ENCODE data around the gene FBXL13.
"Not testable (repeated sequence)": the region's sequence is repeated elsewhere in the genome, so short reads cannot be mapped to it uniquely, and the experiment has no call there.

FBXL13 gene

GRCh38 chr7:102842284-102842683, 232.3 kb downstream of the FBXL13 start:
- no peak for DNase-seq

DNA sequence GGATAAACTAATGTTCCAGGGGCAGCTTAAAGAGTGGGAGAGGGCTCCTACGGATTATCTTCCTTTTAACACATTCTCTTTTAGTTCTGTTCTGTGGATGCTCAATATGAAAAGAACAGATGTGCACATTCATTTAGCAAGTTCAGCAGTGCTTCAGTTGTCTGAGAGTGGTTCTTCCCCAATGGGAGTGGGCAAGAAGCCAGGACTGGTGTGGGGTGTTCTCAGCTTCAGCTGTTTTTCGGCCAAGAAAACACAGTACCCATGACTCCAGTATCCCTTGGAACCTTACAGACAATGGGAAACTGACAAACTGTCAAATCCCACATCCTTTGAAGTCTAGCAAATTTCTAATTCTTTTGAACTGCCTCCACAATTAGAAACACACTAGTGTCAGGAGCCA, 233.3 kb downstream of the FBXL13 start:
- DNase-seq: no peak

GRCh38 chr7:102840404-102840803, 234.2 kb downstream of the FBXL13 start:
- DNase-seq: no peak

GRCh38 chr7:102838572-102839101, 236.0 kb downstream of the FBXL13 start:
- DNase-seq: not testable (repeated sequence)

GRCh38 chr7:102837802-102838201, 236.8 kb downstream of the FBXL13 start:
- no peak for DNase-seq

- DNase-seq: no peak
Measured at GRCh38 chr7:102836977-102837376, 237.6 kb downstream of the FBXL13 start.

DNA sequence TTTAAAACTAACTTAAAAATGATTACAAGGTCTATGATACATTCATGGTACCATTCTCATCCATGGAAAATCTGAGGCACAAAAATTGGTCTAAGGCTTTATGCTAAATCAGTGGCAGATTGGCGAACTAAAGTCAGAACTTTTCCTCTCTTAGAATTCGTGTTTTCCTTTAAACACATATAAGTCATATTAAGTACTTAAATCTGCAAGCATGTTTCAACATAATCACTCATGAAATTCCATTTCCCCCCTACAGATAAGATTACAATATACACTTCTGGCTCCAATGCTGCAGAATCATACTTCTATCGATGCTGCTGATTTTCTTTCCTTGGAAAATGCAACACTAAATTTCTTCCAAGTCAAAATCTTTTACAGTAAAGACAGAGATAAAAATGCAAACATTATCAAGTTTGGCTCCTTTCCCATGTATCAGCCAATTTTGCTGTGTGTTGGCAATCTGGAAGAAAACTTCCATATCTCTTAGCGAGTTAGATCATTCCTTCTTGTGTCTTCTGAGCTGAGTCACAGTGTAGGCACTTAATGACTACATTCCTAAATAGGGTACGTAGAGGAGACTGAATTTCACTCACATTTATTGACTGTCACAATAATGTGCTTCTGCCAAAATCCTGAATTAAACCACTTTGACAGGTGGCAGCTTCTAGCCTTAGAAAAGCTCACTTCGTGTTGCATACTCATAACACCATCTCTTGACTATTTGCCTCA, 238.2 kb downstream of the FBXL13 start:
- no peak for DNase-seq

- DNase-seq: no peak
Measured at GRCh38 chr7:102834999-102835398, 239.6 kb downstream of the FBXL13 start.

DNA sequence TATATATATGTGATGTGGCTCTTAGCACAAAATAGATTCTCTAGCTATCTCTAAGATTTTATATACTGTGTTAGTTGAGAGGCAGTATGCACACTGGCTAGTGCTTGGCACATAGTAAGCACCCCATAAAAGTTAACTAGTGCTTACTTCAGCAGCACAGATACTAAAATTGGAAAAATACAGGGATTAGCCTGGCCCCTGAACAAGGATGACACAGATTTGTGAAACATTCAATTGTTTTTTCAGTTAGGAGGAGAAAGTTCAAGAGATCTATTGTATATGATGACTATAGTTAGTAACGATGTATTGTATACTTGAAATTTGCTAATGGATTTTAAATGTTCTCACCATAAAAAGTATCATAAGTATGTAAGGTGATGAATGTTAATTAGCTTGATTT, 240.1 kb downstream of the FBXL13 start:
- no peak for DNase-seq

GRCh38 chr7:102833343-102833742, 241.3 kb downstream of the FBXL13 start:
- no peak for DNase-seq

DNA sequence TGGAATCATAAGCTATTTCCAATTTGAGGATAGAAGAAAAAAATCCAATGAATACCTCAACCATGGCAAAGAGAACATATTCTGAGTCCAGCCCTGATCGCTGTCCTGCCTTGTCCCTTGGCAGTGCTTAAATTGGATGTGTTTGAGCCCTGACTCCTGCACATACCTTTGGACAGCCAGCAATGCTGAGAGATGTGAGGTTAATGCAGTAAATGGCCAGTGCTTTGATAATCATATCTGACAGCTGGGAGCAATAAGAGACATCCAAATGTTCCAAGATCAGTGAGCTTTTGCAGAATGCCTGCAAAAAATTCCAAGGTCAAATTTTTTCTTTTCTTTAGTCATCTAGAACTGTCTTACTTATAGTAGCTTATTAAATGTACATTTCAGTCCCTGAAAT, 241.9 kb downstream of the FBXL13 start:
- no peak for DNase-seq

- DNase-seq: no peak
Measured at GRCh38 chr7:102830197-102830596, 244.4 kb downstream of the FBXL13 start.

- no peak for DNase-seq
Measured at GRCh38 chr7:102829075-102829474, 245.5 kb downstream of the FBXL13 start.

DNA sequence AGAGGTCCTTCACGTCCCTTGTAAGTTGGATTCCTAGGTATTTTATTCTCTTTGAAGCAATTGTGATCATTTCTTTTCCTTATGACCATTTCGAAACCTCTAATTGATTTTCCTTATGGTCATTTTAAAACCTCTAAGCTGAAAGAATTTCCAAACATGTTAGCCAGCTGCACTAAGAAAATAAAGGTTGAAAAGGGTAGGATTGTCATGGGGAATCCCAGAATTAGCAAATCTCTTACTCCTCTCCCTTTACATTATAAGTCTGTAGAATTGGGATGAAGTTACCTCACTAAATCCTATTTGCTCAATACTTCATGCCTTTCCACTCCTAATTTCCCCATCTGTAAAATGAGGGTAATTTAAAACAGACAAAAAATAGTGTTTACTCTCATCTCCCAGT, 246.3 kb downstream of the FBXL13 start:
- DNase-seq: no peak

DNA sequence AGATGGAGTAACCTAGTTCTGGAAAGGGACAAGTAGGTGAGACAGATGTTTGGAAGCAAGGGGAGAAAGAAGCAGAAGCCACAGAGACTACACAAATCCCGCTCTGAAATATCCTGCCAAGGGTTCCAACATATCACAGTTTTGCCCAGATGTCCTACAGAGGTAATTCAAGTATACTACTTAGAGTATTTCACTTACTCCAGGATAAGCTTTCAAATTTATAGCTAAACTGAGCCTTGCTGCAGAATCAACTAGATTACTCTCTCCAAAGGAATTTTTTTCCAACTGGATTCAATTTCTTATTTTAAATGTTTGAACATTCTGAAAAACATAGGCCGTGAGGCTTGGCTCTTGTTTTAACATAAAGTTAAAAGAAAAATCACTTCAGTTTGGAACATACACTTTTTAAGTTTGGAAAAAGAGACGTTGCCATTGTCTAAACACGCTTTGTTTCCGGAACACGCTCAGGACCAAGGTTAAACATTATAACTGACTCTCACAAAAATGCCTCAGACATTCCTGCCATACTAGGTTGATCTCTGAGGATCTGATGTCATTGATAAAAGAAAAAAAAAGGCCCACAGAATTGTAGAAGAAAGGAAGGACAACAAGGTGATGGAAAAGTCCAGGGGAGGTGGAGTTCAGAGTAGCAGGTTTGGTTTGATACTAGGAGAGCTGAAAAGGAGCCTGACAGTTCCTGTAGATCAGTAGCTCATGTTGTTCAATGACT, 251.0 kb downstream of the FBXL13 start:
- no peak for DNase-seq

- no peak for DNase-seq
Measured at GRCh38 chr7:102821994-102822747, 252.4 kb downstream of the FBXL13 start.

GRCh38 chr7:102819151-102819550, 255.4 kb downstream of the FBXL13 start:
- DNase-seq: no peak

- no peak for DNase-seq
Measured at GRCh38 chr7:102817616-102818573, 256.7 kb downstream of the FBXL13 start.

DNA sequence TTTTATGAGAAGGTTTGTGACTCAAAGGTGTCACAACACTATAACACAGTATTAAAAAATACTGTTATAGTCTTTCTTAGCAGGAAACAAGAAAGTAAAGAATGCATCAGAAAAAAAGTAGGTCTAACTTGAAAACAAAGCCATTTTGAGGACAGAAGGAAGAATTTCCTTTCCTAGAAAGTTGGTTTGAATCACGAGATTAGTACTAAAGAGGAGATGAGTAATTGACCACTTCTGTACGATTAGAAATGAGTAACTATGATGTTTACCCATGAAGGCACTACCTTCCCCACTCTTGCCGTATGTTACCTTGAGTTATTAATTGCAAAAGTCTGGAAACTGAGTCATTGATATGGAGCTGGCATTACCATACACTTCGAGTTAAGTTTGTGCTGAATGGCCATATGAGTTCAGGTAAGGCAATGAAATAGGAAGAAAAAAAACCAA, 260.5 kb downstream of the FBXL13 start:
- no peak for DNase-seq

- DNase-seq: no peak
Measured at GRCh38 chr7:102813191-102814024, 261.2 kb downstream of the FBXL13 start.
